GM21528 (cell line): Measurements from ENCODE around the gene CD80.
"Not testable (repeated sequence)": the region's sequence is repeated elsewhere in the genome, so short reads cannot be mapped to it uniquely, and the experiment has no call there.

Experiments used
- ATAC-seq: cut with Tn5 transposase; IDR thresholded peaks from one replicate; pipeline ENCODE4 v1.9.1; 2021; ENCODE audit warnings: mild to moderate bottlenecking, moderate library complexity; ENCODE audit not compliant: unreplicated experiment, low FRiP score

CD80 gene

DNA sequence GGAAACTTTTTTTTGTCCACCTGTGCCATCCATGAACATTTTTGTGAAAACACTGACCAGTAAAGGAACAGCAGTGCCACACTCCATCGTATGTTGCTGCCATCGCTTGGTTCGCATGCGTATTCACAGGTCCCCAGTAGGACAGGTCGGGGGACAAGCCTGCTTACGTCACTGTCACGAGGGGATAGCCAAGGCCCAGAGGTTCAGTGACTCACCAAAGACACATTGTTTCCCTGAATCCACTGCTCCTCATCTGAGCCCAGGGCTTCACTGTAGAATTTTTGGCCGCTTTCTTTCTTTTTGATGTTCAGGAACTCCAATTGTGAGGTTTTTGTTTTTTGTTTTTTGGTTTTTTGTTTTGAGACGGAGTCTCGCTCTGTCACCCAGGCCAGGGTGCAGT, 25.8 kb upstream of the CD80 start:
- no peak for ATAC-seq

DNA sequence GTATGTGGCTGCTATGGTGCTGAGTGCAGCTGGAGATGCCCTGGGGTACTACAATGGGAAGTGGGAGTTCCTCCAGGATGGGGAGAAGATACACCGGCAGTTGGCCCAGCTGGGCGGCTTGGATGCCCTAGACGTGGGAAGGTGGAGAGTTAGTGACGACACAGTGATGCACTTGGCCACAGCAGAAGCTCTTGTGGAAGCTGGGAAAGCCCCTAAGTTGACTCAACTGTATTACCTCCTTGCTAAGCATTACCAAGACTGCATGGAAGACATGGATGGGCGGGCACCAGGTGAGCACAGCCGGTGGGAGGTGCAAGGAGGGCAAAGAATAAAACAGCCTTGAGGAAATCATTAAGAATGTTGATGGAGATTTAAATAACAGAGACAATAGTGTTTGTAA, 22.8 kb upstream of the CD80 start:
- no peak for ATAC-seq

DNA sequence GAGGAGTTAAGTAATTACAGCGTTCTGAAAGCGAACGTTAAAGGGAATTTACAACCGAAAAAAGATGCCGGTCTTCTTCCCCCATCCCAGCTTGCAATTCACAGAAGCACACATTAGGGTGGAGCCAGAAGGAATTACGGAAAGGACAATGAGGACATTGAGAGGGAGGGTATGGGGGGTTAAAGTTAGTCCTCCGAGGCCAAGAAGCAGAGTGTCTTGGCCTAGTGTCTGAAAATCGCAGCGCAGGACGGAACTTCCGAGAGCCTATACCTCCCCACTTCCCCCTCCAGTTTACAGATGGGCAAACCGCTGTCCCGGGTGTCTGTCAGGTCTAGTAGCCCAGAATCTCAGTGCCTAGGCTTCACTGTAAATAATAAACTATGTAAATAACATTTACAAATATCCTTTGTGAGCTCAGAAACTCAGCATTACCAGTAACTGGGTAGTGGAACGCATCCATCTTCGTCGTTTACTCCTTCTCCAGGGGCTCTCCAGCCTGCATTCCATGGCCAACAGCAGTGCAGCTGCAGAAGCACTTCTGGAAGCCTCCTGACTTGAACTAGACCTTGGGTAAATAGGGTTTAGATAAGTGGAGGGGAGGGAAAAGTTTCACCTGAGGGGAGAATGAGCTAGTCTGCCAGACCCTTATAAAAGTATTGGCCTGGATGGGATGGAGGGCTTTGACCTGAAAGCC, 20.8 kb upstream of the CD80 start:
- ATAC-seq, result peak; percentile 78

DNA sequence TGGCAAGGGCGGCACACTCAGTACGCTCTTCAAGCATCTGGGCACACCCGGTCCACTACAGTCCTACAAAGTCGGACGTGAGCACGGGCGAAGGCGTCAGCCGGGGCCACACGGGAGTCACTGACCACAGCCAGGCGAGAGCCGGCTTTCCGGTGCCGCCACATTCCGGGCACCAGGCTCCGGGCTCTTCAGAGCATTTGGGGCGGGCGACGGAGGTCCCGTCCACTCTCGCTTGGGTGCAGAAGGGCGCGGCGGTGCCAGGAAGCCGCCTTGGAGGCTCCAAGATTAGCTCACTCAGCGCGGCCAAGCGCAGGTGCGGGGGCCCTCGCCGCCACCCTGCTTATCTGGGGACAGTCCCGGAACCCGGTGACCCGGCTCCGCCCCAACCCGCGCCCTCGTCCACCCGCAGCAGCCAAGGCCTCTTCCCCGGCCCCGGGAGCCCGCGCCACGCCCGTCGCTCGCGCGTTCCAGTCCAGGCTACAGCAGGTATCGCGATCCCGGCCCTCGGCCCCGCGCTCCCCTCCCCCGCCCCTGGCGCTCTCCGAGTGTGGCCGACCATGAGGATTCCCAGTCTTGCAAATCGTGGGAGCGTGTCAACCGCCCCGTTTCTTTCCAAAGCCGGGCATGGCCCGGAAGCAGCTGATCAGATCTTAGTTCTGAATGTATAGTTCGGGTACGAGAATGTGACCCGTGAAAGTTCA, 20.1 kb upstream of the CD80 start, which contains the start of gene ADPRH:
ADPRH (plus strand) TSS at position 127 of the 701 bp plus-strand sequence. CDS start 2,678 bp downstream, outside the sequence.
- peak; percentile 59 for ATAC-seq

DNA sequence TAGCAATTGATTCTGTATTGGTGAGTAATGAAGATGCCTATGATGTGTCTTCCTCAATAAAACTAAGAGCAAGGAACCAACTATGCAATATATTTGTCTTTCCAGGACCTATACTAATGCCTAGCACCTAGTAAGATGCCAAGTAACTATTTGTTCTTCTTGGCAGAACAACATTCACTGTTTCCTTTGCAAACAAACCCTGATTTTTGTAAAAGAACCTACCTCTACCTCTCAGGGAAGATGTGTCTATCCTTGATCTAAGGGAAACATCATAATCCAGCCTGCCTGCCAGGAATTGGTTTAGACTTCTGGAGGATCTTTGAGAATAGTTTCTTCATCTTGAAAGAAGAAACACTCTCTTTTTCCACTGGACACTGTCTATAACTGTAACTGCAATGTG, 16.1 kb upstream of the CD80 start:
- no peak for ATAC-seq

DNA sequence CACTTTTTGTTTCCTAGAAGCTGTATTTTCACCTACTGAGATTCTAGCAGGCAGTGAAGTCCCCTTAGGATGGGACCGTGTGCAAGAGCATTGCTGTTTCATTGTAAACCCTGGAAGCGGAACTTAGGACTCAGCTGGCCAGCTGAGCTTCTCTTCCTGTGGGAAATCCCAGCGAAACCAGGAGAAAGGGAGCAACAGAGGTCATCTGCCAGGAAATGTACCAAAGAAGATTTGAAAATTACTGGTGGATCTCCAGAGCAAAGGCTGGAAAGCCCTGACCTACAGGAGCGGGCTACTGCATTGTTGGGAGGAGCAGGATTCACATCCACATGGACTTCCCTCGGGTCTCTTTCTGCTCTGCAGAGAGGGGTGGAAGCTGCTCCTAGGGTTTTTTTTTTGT, 12.3 kb upstream of the CD80 start:
- no peak for ATAC-seq

DNA sequence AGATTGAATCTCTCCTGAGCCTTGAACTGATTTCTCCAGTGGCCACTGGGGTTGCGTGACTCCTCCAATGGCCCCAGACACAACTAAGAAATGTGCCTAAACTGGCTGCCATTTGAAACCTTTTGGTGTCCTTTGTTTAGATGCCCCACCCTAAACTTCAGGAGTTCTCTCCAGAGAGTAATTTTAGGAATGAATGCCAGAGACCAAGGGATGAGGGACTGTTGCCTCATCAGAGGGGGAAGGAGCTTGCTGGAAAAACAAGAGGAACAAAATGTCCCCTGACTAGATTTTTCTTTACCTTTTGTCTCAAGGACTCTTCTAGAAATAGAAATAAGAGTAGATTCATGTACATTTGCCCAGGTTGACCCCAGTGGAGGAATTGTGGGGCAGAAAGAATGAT, 11.8 kb upstream of the CD80 start:
- no peak for ATAC-seq

DNA sequence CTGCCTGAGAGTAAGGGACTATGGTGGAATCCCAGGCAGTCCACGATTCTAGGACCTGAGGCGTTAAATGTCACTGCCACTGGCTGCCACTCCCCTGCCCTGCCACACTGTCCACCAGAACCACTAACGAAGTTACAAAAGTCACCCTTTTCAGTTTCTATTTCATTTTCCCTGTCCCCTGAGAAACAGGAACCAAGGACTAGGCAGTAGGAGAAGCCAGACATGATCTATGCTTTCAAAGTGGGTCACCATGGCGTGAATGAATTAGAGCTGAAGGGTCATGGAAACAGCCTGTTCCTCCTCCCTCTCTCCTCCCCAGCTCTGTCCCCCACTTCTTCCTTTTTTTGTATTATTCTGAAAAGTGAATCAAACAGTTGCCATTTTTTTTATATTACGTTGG, 10.8 kb upstream of the CD80 start:
- ATAC-seq, result no peak

DNA sequence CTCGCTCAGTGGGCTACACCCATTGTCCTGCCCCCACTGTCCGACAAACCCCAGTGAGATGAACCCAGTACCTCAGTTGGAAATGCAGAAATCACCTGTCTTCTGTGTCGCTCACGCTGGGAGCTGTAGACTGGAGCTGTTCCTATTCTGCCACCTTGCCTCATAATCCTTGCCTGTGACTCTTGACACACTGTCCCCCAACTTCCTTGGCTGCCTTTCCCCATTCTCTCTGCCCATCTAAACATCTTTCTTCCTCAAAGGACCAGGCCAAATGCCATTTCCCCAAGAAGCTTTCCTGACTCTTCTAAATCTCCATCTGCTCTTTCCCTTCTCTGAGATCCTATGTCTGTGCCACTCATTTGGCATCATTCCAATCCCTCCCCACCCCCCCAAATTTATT, 9.7 kb upstream of the CD80 start:
- ATAC-seq, result no peak

DNA sequence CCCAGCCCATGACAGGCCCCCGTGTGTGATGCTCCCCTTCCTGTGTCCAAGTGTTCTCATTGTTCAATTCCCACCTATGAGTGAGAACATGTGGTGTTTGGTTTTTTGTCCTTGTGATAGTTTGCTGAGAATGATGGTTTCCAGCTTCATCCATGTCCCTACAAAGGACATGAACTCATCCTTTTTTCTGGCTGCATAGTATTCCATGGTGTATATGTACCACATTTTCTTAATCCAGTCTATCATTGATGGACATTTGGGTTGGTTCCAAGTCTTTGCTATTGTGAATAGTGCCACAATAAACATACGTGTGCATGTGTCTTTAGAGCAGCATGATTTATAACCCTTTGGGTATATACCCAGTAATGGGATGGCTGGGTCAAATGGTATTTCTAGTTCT, 3.9 kb upstream of the CD80 start:
- not testable (repeated sequence) for ATAC-seq

DNA sequence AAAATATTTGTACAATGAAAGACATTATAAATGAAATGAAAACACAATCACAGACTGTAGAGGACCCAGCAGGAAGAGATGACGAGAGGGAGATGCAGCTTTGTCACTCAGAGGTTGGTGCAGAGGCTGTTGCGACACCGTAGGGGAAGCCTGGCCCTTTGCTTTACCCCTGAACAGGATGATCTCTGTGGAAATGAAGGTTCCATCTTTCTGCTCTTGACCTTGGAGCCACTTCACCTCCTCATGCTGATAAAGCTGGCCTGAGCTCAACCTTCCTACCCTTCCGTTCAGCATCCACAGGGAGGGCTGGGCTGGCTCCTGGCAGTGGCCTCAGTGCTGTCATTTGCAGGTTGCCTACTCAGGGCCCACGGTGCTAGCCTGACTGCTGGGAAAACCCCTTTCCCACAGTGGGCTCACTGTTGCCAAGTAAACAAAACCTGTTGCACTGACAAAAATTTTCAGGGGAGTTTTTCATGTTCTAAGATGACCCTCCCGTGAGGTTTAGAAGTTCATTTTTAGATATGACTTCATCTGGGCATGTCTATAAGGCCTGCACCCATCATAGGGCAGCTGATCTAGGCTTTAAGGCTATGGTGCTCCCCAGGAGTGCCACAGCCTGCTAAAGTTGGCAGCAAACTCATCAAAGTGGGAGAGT, 3.0 kb upstream of the CD80 start:
- peak; percentile 76 for ATAC-seq

DNA sequence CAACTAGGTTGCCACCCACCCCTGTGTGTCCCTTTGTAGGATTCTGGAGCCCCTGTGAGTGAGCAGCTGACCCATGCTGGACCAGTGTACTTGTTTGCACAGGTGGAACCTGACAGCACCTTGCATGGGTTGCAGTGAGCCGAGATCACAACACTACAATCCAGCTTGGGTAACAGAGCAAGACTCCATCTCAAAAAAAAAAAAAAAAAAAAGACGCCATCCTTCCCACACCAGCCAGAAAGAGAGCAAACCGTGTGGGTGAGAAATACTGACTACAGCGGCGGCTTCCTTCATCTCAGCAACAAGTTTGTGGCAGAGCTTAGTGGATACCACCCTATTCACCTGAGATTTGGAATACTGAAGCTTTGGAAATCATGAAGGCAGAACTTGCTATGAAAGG, 746 bp upstream of the CD80 start:
- ATAC-seq, result peak; percentile 1

DNA sequence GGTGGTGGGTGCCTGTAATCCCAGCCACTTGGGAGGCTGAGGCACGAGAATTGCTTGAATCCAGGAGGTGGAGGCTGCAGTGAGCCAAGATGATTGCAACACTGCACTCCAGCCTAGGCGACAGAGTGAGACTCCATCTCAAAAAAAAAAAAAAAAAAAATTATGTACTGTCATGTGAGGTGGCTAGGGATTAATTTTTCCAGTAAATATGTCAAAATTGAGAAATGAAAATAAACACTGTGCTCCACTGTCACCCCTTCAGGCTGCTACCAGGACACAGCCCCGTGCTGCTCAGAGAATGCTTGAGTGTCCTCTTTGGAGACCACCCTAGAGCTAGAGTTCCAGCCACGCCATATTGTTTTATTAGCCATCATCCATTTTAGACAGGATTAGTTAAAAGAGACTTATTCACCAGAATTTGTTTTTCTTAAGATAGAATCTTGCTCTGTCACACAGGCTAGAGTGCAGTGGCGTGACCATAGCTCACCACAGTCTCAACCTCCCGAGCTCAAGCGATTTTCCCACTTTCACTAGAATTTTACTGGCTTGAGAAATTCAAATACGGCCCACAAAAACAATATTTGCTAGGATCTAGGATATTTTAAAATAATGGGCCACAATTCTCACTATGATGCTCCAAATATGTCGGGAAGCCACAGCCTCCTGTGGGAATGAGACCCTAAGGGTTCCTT, 642 bp downstream of the CD80 start:
- no peak for ATAC-seq

DNA sequence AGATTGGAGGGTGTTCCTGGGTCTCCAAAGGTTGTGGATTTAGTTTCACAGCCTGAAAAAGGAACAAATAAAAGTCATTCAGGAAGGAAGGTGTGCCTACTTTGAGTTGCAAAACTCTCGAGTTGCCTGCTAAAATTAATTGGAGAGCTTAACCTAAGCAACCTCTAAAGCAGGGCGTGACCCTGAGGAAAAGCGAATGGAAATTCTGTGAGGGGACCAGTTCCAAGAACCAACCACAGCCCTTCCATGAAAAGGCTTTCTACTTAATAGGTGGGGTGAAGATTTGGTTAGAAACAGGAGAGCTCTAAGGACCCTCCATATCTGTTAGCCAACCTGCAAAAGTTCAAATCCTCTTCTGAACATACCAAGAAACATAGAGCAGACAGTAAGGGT, 1.5 kb downstream of the CD80 start:
- no peak for ATAC-seq

DNA sequence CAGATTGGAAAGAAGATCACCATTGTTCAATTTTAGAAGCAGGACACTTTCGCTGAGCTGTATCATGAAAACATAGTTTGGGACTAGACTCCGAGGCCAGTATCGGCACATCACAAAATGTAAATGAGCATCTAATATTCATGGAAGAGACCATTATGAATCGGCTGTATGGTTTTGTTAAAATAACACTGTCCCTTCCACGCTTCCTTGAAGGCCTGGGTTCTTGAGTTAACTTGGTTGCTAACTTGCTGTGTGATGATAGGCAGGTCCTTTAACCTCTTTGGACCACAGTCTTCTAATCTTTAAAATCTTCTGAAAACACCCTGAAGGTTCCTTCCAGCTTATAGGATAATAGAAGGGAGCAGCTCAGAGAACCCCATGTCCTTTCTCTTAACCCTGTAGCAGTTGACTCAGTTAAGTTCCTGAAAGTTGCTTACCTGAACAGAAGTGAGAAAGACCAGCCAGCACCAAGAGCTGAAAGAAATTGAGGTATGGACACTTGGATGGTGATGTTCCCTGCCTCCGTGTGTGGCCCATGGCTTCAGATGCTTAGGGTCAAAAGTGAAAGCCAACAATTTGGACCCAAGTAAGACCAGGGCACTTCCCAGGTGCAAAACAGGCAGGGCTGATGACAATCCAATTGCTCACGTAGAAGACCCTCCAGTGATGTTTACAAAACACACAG, 2.1 kb downstream of the CD80 start:
- no peak for ATAC-seq

DNA sequence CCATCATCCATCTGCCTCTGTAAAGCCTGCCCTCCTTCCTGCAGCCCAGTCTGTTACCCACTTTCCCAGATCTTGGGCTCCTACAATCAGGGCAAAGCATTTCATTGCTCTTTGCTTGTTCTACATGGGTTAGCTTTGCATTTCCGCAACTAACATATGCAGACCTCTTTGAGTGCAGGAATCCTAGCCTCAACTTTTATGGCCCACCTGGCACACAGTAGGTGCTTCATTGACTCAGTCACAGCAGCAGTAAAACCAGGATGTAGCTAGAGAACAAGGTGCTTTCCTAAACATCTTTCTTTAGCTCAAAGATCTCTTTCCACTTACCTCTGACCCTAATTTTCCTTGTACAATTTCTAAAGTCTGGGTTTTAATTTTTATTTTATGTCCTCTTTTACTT, 3.5 kb downstream of the CD80 start:
- ATAC-seq, result no peak

DNA sequence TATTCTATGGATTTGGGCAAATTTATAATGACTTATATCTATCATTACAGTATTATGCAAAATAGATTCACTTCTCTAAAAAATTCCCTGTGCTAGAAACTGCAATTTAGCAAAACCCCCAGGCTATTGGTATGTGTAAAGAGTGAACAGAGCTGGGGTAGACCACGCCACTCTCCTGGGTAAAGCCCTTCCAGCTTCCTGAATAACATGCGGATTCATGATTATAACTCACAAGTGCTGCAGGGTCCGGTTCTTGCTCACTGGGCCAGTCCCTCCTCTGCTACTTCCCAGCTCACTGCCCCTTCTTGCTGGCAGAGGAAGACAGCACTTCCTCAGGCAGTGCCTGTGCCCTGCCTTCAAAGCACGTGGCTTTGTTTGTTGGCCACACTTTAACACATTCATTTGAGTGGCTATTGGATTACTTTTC, 4.1 kb downstream of the CD80 start:
- no peak for ATAC-seq

DNA sequence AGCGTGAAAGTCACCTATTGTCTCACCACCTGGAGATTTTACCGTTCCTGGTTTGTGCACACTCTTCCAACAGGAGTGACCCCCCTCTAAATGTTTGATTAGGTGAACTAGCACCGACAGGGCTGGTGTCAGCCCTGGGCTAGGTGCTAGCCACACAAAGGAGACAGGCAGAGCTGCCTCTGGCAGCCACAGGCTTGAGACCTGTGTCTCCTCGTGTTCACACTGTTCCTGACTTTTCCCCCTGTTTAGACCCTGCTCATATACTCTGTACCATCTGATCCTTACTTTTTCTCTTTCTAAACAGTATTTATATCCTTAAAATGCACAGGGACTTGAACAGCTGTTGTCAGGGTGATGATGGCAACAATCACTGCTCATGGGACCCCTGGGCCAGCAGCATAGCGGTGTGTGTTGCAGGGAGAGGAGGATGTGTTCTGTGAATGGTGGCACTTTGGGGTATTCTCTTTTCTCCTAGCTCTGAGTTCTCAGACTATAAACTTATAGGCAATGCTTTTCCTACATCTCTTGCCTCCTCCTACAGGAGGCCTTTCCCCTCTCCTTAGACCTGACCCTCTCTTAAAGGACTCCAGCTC, 5.5 kb downstream of the CD80 start:
- no peak for ATAC-seq

DNA sequence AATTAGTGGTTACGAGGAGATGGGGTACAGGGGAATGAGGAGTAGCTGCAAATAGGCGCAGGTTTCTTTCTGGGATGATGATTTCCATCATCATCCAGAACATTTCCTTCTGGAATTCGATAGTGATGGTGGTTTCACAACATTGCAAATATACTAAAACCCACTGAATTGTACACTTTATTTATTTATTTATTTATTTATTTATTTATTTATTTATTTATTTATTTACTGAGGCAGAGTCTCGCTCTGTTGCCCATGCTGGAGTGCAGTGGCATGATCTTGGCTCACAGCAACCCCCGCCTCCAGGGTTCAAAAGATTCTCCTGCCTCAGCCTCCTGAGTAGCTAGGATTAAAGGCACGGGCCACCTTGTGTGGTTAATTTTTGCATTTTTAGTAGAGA, 6.5 kb downstream of the CD80 start:
- not testable (repeated sequence) for ATAC-seq

DNA sequence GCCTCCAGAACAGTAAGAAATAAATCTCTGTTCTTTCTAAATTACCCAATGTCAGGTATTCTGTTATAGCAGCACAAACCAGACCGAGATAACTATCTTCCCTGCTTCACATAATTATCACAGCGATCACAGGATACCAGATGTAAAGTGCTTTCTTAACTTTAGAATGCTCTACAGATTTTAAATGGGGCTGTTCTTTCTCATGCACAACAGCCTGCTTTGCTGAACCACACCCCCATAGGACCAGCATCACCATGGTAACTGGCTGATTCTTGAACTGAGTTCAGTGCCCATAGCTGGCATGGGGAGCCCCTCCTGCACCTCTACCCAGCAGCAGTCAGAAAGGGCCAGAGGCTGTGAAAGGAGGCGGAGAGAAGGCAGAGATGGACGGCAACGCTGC, 7.8 kb downstream of the CD80 start:
- ATAC-seq, result no peak
